Measurements from ENCODE around the gene SERPINA1.

DNA sequence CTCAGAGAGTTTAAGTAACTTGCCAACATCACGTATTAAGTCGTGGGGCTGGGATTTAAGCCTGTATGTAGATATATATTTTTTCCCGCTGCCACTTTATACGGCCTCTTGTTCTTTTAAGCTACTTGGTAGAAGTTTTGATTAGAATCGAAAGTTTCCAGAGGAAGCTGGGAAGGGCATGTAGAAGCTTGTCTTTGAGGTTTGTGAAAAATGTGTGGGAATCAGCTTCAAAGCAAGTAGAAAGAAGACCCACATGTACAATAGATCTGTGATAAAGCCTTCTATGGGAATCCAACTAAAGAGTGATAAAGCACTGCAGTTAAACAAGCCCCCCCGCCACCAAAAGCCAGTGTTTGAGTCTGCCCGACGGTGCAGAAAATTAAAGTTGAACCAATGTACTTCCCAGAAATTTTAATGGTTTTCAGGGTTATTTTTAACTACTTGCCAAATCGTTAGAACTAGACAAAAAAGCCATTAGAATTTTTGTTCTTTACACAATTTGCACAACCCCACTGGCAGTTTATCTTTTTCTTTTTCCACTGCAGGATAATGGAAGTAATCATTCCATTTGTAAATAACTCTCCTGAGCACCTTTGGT, 38.7 kb upstream of the SERPINA1 start:
- TF ChIP-seq, protein P1, sequence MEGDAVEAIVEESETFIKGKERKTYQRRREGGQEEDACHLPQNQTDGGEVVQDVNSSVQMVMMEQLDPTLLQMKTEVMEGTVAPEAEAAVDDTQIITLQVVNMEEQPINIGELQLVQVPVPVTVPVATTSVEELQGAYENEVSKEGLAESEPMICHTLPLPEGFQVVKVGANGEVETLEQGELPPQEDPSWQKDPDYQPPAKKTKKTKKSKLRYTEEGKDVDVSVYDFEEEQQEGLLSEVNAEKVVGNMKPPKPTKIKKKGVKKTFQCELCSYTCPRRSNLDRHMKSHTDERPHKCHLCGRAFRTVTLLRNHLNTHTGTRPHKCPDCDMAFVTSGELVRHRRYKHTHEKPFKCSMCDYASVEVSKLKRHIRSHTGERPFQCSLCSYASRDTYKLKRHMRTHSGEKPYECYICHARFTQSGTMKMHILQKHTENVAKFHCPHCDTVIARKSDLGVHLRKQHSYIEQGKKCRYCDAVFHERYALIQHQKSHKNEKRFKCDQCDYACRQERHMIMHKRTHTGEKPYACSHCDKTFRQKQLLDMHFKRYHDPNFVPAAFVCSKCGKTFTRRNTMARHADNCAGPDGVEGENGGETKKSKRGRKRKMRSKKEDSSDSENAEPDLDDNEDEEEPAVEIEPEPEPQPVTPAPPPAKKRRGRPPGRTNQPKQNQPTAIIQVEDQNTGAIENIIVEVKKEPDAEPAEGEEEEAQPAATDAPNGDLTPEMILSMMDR (IDR thresholded peaks at IDR 0.05) = no peak
- TF ChIP-seq POLR2A (IDR thresholded peaks at IDR 0.05; ENCODE audit: low read length) (no peak), E2F6 (IDR thresholded peaks at IDR 0.05; ENCODE audit: borderline replicate concordance, low read depth) (no peak), MAX (IDR thresholded peaks at IDR 0.05) (no peak), BHLHE40 (IDR thresholded peaks at IDR 0.05; ENCODE audit: low read depth, low read length) (no peak), NR3C1 (IDR thresholded peaks at IDR 0.05) (no peak), NFE2L2 (conservative IDR thresholded peaks at IDR 0.05; ENCODE audit: low read length) (no peak), EP300 (IDR thresholded peaks at IDR 0.05) (no peak), EHF (CRISPR knock-in tag; IDR thresholded peaks at IDR 0.05) (no peak), JUN (IDR thresholded peaks at IDR 0.05) (no peak), FOSL2 (IDR thresholded peaks at IDR 0.05) (no peak), FOSL2 (CRISPR knock-in tag; IDR thresholded peaks at IDR 0.05) (no peak)
- TF ChIP-seq, protein P2, sequence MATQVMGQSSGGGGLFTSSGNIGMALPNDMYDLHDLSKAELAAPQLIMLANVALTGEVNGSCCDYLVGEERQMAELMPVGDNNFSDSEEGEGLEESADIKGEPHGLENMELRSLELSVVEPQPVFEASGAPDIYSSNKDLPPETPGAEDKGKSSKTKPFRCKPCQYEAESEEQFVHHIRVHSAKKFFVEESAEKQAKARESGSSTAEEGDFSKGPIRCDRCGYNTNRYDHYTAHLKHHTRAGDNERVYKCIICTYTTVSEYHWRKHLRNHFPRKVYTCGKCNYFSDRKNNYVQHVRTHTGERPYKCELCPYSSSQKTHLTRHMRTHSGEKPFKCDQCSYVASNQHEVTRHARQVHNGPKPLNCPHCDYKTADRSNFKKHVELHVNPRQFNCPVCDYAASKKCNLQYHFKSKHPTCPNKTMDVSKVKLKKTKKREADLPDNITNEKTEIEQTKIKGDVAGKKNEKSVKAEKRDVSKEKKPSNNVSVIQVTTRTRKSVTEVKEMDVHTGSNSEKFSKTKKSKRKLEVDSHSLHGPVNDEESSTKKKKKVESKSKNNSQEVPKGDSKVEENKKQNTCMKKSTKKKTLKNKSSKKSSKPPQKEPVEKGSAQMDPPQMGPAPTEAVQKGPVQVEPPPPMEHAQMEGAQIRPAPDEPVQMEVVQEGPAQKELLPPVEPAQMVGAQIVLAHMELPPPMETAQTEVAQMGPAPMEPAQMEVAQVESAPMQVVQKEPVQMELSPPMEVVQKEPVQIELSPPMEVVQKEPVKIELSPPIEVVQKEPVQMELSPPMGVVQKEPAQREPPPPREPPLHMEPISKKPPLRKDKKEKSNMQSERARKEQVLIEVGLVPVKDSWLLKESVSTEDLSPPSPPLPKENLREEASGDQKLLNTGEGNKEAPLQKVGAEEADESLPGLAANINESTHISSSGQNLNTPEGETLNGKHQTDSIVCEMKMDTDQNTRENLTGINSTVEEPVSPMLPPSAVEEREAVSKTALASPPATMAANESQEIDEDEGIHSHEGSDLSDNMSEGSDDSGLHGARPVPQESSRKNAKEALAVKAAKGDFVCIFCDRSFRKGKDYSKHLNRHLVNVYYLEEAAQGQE (IDR thresholded peaks at IDR 0.05) = no peak

Data from A549 (cell line).